Measurements from ENCODE around the gene APOL2.
"Not testable (repeated sequence)": the region's sequence is repeated elsewhere in the genome, so short reads cannot be mapped to it uniquely, and the experiment has no call there.

The APOL2 gene, protein sequence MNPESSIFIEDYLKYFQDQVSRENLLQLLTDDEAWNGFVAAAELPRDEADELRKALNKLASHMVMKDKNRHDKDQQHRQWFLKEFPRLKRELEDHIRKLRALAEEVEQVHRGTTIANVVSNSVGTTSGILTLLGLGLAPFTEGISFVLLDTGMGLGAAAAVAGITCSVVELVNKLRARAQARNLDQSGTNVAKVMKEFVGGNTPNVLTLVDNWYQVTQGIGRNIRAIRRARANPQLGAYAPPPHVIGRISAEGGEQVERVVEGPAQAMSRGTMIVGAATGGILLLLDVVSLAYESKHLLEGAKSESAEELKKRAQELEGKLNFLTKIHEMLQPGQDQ

DNA sequence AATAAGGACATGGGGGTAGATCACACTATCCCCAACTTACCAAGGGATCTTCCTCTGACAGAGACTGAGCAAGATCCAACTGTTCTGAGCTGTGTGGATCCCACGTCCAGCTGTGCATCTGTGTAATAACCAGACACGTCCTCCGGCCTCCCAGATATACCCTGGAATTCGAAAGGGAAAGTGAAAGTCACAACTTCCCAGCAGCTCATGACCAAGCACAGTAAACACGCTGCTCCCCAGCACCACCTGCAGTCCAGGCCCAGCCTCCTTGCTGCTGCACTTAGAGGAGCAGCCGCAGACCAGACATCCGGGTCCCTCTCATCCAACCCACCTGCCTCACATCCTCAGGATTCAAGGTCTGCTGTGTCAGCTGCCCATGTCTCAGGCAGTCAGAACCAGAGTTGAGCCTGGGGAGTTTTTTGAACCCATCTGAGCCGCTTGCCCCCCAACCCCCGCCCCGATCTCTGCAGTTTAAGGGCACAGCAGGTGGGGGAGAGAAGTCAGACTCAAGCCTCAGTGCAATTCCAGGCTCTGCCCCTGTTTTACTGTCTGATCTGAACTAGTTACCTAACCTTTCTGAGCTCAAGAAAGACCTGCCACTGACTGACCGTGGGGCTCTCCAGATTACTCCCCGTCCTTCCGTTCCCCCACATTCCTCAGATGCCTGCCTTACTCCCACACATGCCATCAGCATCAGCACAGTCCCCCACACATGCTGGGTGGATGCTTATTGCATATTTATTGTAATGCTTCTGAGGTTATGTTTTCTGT is at the start of gene APOL2:
Gene APOL2, minus strand, starts transcription at position 127 of the 771 bp plus-strand sequence. CDS start 6,365 bp downstream, outside the sequence.
- DNase-seq: no peak

DNA sequence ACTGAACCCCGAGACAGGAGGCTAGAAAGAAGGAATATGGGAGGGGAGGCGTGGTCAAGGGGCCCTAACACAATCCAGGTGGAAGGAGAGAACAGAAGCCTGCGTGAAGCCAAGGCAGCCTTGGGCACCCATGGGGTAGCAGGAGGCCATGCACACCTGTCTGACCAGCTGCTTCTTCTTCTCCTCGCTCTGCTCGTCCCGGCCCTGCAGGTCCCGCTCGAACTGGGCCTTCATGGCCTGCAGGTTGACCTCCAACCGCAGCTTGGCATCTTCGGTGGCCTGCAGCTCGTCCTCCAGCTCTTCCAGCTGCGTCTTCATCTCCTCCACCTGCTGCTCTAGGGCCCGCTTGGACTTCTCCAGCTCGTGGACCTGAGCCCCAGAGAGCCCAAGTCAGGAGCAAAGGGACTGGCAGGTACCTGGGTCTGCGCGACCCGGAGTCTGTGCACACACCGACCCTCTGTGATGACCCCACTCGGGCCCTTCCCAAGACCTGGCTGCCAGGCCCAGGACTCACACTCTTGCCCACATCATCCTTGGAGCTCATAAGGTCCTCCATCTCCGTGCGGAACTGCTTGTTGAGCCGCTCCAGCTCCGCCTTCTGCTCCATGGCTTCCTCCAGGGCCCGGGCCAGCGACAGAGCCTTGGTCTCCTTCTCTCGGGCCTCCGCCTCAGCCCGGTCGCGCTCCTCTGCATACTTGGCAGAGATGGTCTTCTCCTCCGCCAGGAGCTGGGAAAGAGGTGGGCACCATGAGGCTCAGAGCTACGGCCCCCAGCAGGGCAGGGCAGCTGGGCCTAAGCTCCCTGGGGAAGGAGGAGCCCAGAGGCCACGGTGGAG is 49.5 kb upstream of the APOL2 start:
- DNase-seq: no peak

DNA sequence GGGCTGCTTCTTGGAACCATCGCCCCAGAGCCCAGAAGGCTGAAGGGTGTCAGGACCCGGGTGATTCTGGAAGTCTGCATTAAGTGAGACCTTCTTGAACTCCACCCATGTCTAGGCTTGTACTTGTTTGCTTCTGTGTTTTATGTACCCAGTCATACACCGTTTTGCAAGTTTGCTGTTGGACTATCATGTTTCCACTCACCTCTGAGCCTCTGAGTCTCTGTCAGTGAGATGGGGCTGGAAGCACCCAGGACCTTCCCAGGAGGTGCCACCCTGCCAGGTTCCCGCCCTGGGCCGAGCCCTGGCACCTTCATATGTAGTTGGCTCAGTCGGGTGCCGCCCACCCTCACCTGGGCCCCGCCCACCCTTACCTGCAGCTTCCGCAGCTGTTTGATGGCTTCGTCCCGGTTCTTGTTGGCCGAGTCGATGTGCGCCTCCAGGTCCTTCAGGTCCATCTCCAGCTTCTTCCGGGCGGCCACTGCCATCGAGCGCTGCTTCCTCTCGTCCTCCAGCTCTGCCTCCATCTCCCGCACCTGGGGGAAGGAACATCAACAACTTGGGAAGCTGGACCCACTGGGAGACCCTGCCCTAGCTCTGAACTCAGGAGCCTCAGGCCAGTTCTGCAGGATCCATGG is 48.7 kb upstream of the APOL2 start:
- no peak for DNase-seq

DNA sequence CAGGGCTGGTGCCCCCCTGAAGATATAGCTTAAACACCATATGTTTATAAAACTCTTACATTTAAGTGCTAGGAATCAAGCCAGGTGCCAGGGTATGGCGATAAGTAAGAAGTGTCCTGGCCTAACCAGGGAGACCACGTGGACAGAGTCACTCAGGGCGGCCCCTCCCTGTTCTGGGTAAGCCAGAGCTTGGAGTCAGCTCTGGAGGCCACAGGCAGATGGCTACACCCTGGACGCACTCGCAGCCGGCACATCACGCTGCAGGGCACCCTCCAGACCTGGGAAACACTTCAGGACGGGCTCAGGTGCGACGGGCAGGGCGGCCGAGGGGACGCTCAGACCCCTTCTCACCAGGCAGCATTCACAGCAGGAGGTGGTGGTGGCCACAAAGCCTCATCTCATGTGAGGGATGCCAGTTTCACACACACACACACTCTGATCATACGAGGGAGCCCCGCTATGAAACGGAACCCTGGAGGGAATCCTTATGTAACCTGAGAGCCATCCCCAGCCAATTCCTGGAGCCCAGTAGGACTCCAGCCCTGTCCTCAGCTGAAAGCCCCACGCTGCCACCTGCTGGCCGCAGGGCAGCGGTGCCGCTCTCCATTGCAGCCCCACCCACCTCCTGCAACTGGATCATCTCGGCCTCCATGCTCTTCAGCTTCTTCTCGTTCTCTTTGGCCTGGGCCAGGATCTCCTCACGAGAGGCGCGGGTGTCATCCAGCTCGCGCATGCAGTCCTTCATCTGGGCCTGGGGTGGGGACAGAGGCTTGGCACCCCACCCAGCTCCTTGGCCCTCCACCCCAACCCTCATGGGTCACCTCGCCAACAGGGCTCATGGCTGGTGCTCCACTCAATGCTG is 47.0 kb upstream of the APOL2 start:
- peak; percentile 17 for DNase-seq

DNA sequence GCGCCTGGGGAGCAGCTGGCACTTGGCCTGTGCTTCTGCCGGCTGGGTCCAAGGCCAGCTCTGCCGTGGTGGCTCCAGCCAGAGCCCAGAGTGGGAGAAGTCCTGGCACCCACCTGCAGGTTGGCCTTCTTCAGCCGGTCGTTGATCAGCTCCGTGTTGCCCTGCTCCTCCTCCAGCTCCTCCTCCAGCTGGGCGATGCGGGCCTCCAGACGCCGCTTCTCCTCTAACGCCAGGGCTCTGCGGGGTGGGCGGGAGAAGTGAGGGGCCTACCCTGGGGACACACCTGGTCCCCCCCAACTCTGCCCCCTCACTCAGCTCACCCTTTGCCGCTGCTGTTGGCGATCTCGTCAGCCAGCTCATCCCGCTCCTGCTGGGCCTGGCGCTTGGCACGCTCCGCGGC is 46.2 kb upstream of the APOL2 start:
- DNase-seq: no peak

DNA sequence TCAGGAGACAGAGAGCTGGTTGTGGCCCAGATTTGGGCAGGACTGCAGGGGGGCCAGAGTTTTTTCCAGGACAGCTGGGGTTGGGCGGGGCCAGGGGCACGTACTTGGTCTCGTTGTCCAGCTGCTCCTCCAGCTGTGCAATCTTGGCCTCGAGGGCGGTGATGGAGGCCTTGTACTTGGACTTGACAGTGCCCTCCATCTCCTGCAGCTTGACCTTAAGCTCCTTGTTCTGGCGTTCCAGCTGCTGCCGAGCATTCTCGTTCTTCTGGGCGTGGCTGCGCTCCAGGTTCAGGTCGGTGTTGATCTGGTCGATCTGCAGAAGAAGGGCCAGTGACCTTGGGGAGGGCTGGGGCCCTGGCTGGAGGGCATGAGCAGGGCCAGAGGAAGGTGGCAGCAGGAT is 45.7 kb upstream of the APOL2 start:
- DNase-seq: no peak

DNA sequence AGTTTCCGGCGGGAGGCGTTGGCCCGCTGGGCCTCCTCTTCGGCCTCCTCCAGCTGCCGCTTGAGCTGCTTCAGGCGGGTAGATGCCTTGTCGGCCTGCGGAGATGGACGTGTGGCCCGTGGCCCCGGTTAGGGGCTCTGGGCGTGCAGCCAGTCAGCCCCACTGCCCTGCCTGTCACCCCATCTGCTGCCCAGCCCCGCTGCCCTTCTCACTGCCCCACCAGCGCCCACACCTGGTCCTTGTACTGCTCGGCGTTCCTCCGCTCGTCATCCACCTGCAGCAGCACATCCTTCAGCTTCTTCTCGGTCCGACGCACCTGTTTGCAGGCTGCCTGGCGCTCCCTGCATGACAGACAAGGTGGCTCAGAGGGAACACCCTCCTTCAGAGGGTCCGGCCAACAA is 44.8 kb upstream of the APOL2 start:
- no peak for DNase-seq

DNA sequence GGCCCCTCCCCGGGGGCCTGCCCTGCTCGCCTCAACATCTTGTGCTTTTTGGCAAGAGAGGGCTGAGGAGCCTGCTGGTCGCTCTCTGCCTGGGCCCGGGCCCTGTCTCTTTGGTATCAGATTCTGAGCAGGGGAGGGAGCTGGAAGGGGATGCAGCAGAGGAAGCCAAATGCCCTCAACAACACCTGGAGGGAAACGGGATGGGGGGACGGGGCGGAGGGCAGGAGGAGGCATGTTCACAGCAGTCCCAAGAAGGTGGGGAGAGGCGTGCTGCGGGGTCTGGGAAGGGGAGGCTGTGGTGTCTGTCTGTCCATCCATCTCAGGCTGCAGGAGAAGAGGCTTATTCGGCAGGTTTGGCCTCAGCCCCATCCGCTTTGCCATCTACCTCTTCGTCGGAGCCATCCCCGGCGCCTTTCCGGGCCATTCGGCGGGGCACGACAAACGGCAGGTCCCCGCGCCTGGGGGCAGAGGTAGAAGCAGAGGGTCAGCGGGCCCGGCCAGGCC is 43.1 kb upstream of the APOL2 start:
- DNase-seq: no peak

DNA sequence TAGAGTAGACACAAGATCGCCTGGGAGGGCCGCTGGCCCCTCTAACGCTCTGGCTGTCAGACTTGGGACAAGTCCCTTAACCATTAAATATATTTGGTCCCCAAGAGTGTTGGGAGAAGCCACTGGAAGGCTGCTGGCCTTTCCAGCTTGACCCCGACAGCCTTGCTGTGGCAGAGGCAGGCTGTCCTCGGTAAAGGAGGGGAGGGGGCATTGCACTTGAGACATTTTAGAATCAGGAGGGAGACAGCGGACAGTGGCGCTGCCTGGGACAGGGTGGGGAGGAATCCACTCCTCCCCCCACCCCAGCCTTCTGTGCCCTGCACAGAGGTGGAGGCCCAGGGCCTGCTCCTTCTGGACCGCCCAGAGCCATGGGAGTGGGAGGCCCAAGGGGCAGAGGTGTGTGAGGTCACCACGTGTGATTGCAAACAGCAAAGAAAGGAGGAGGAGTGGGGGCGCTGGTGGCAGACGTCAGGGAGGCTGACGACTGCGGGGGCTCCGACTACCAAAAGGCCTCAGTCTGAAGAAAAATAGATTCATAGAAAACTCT is 42.5 kb upstream of the APOL2 start:
- no peak for DNase-seq

DNA sequence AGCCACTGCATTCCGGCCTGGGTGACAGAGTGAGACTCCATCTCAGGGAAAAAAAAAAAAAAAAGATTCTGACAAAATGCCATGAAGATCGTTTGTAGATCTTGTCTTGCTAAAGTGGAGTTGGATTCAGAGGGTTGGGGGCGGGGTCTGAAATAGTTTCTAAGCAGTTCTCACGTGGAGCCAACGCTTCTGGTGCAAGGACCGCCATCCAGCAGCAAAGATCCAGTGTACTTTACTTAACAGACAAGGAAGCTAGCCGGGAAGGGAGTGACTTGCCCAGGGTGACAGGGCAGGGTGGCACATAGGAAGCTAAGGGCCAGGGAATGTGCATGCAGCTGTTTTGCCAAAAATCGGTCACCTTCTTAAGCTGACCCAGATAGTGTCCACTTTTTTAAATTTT is 41.1 kb upstream of the APOL2 start:
- no peak for DNase-seq

DNA sequence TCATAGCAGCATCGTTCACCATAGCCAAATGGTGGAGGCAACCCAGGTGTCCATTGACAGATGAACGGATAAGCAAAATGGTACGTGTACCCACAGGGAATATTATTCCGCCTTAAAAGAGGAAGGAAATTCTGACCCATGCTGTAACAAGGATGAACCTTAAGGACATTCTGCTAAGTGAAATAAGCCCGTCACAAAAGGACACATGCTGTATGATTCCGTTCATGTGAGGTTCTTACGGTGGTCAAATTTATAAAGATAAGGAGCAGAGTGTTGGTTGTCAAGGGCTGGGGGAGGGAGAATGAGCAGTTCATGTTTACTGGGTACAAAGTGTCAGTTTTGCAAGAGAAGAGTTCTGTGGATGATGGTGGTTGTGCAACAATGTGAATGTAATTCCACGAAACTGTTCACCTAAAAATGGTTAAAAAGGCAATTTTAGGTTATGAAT is 39.9 kb upstream of the APOL2 start:
- DNase-seq: no peak

DNA sequence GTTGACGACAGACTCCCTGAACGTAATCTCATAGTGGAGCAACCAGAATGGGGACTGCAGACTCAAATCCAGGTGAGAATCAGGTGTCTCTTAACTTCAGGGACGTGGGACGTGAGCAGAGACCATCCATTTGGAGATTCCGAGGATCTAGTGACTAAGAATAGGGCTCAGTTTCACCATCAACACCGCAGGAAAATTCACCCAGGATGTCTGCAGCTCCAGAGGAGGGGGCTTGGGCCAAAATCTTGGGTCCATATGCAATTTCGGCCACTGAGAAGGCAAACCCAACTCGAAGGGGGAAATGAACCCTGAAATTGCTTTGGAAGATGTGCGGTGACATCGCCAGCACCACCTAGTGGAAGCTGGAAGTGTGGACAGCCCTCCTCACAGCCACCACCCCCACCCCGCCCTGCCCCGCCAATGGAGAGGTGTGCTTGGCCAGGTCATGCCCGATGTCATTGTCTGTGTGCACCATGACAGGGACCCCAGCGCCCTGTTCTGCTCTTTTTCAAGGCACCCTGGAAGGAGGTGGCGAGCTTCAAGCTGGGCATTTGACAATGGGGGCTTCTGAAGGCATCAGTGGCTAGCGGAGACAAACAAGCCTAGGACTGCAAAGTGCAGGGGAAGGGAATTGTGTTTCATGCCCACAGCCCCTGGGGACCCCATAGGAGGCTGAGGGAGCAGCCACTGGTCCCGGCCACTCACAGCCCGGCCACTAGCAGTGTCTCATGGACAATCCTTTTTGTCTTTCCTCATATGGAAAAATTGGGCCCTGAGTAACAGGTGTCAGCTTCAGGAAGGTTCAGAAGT is 38.4 kb upstream of the APOL2 start:
- DNase-seq: no peak

DNA sequence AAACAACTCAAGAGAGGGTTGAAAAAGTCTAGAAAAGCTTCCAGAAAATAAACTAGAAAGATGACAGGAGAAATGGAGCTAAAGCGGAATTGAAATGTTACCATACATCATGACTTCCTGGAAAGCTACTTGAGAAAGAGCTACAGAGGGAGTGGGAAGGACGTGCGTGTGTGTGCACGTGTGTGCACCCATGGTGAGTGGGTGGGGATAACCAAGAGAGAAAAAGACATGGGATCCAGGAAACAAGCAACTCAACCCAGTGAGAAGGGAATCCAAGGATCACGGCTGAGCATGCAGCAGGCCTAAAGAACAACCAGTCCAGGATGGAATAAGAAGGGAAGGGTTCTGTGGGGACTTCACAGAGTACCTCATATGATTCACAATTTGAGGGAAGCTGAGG is 35.2 kb upstream of the APOL2 start:
- no peak for DNase-seq

DNA sequence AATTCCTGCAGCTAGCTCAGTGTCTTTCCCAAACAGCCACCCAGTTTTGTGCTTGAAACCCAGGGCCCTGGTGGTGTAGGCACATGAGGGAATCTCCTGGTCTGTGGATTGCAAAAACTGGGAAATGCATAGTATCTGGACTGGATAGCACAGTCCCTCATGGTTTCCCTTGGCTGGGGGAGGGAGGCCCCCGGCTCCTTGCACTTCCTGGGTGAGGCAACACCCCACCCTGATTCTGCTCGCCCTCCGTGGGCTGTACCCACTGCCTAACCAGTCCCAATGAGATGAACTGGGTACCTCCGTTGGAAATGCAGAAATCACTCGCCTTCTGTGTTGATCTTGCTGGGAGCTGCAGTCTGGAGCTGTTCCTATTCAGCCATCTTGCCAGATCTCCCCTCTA is 32.6 kb upstream of the APOL2 start:
- DNase-seq: not testable (repeated sequence)

DNA sequence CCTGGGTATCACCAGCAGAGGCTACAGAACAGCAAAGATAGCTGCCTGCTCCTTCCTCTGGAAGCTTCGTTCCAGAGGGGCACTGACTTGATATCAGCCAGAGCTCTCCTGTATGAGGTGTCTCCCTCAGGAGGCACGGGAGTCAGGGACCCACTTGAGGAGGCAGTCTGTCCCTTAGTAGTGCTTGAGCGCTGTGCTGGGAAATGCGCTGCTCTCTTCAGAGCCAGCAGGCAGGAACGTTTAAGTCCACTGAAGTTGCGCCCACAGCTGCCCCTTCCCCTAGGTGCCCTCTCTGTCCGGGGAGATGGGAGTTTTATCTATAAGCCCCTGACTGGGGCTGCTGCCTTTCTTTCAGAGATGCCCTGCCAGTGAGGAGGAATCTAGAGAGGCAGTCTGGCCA is 31.9 kb upstream of the APOL2 start:
- DNase-seq: not testable (repeated sequence)

DNA sequence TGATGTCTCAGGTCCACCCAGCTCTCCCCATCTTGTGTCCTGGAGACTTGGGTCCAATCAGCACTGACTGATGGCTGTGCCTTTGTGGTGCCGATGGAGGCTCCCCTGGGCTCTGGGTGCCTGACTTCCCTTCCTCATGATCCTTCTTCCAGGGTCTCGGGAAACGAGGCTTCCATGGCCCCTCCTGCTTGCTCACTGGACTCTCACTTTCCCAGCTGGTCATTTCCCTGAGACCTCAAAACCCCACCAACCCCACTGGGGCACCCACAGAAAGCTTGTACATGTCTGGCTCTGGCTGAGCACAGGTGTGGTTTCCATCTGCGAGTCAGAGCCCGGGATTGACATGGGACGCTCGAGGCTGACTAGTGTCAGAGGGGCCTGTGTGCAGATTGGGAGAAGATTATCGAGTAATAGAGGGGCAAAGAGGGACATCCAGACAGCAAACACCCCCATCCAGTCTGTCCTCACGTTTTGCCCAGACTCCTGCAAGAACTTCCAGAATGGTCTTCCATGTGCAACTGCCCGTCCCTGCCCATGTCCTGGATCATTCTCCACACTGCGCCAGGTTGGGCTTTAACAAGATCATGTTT is 28.7 kb upstream of the APOL2 start:
- no peak for DNase-seq

DNA sequence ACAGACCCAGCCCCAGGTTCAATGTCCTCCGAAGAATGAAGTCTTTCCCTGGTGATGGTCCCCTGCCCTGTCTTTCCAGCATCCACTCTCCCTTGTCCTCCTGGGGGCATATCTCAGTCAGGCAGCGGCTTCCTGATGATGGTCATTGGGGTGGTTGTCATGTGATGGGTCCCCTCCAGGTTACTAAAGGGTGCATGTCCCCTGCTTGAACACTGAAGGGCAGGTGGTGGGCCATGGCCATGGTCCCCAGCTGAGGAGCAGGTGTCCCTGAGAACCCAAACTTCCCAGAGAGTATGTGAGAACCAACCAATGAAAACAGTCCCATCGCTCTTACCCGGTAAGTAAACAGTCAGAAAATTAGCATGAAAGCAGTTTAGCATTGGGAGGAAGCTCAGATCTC is 27.7 kb upstream of the APOL2 start:
- no peak for DNase-seq

DNA sequence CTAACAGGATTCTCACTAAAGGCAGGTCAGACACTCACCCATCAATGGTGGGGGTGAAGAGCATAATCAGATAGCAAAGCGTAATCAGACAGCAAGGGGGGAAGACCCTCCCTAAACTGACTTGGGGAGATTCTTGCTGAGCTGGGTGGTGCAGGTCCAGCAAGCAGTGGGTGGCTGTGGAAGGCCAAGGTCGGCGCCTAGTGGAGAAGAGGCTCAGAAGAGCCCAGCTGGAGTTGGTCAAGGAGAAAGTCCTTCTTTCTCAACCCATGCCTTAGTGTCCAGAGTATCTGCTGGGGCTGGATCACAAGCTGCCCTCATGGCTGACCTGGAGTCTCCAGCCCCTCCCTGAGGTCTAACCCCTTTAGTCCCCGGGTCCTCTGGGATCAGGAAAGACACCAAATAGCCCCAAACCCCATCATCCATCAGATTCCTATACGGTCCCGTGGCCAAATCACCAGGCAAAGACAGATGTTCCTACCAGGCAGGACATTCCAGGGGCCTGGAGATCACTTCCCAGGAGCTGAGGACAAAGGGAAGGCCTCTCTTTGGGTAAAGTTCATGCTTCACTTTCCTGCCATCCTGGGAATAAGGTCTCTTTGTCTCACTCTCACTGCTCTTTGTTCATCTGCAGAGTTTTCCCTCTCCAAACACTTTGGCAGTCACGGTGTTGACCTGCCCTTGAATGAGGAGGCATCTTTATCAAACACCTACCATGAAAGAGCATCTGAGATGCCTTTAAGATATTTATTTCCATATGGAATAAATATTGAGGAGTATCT is 24.7 kb upstream of the APOL2 start:
- not testable (repeated sequence) for DNase-seq

DNA sequence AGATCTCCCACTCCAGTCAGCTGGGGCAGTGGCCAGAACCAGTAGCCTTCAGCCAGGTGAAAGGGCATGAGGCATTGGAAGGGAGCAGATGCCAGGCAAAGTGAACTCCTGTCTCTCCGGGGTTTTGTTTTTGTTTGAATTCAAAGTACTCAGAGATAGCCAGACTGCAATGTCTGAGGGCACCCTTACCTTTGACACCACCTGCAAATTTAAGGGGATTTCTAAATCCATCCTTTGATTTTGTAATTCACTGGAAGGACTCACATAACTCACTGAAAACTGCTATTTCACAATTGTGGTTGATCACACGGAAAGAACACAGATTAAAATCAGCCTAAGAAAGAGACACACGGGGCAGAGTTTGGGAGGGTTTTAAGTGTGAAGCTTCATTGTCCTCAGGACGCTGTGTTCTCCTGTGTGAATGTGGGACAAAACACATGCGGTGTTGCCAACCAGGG is 23.9 kb upstream of the APOL2 start:
- not testable (repeated sequence) for DNase-seq
